ENCODE results near the gene KLRF1.
"Not testable (repeated sequence)": the region's sequence is repeated elsewhere in the genome, so short reads cannot be mapped to it uniquely, and the experiment has no call there.

Gene KLRF1

DNA sequence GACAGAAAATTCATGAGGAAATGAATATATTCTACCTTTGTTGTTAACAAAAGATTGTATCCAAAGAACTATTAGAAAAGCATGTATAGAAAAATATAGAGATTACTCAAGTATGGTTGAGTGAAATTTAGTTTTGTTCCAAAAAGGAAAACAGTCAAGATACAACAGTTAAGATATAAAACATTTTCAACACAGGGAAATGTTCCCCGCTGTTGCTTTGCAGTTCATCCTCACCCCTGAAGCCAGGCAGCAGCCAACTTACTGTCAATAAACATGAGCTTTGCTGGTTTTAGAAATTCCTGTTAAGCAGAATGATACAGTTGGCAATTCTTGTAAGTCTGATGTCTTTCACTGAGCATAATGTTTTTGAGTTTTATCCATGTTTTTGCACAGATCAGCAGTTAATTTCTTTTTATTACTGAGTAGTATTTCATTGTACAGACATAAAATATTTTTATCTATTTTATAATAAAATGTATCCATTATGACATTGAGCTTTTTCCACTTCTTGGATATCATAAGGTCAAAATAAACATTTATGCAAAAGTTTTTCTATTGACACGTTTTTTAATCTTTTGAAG lies 43.1 kb downstream of the KLRF1 start:
- no peak for DNase-seq (ENCODE audit: low read depth in 3 of 3)

GRCh38 chr12:9872162-9872561 lies 44.9 kb downstream of the KLRF1 start:
- no peak for DNase-seq (ENCODE audit: low read depth in 3 of 3)

GRCh38 chr12:9872742-9873141 lies 45.5 kb downstream of the KLRF1 start:
- no peak for DNase-seq (ENCODE audit: low read depth in 3 of 3)

GRCh38 chr12:9876120-9876519 lies 48.8 kb downstream of the KLRF1 start:
- DNase-seq (ENCODE audit: low read depth in 3 of 3), result not testable (repeated sequence)

- DNase-seq (ENCODE audit: low read depth in 3 of 3), result no peak
Measured at GRCh38 chr12:9880532-9881078, 53.3 kb downstream of the KLRF1 start.

DNA sequence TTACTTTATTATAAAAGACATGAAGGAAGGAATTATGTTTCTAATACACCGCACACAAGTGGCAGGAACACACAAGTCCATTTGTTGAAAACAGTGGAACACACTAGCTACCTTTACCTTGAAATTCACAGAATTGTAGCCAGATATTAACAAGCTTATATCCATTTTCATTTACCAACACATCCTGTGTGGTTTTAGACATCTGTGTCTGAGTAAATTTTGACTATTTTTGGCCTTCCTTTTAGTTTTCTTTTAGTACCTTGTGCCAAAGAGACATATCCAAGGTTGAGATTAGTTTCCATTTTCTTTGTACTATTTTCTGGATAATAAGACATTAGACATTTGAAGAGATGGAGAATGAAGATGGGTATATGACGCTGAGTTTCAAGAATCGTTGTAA lies 54.0 kb downstream of the KLRF1 start, which contains the start of gene KLRF2:
KLRF2 (plus strand) TSS at position 244 of the 400 bp plus-strand sequence; CDS start at position 351, 107 bp downstream.
- no peak for DNase-seq (ENCODE audit: low read depth in 3 of 3)

DNA sequence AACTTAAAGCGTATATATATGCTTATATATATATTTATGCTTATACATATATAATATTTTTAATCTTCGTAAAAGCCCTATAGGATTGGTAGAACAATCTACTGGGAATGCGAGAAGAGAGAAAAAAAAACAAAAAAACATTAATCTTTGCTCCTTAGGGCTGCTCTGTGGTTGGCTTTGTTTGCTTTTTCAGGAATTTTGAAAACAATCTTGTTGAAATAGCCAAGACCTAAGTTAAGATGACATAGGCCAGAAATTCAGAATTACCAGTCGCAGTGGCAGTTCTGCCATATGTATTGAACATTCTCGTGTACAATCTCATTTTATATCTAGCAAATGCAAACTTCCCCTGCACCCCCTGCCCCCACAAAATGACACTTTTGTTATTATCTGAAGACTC lies 54.7 kb downstream of the KLRF1 start:
- no peak for DNase-seq (ENCODE audit: low read depth in 3 of 3)

DNA sequence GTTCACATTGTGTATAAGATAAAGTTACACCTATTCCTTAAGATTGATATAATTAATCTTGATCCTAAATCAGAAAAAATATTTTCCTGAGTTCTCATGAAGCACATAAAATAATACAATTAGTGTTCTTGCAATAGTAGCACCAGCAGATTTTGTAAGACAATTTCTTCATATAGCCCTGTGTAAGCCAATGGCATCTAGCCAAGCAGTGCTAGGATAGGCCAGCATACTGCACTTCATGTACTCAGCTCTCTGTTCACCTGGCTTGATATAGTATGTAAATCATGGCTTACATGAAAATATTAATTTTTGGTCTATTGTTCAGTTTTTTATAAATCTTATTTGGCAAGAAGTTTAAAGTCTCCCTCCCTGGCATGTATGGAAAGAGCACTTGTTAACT lies 55.9 kb downstream of the KLRF1 start:
- DNase-seq (ENCODE audit: low read depth in 3 of 3), result no peak

GRCh38 chr12:9888665-9889273 lies 61.5 kb downstream of the KLRF1 start:
- DNase-seq (ENCODE audit: low read depth in 3 of 3), result no peak

All from stimulated activated CD4-positive, alpha-beta T cell treated with anti-CD3 and anti-CD28 coated beads, TNF-alpha, amount 100 ng/mL, for 48 hours (primary cell).